GM19238 (cell line): ENCODE results near the gene RGS7.

ENCODE experiments used
- DNase-seq: peaks from one replicate; pipeline ENCODE4 v3.0.0; 2011; ENCODE audit warnings: low spot score; ENCODE audit not compliant: insufficient read length

RGS7 gene

GRCh38 chr1:241356519-241357365 lies at the start of gene RGS7:
TSS of gene RGS7 (minus strand) at chr1:241357205.
- peak; percentile 7 for DNase-seq

GRCh38 chr1:241406421-241406820 lies 49.4 kb upstream of the RGS7 start:
- DNase-seq = no peak

DNA sequence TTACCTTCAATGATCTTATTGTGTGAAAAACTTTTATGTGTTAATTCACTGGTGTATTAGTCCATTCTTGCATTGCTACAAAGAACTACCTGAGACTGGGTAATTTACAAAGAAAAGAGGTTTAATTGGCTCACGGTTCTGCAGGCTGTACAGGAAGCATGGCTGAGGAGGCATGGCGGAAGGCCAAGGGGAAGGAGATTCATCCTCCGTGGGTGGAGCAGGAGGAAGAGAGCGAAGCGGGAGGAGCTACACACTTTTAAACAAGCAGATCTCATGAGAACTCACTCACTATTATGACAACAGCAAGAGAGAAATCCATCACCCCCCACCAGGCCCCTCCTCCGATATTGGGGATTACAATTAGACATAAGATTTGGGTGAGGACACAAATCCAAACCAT lies 44.2 kb upstream of the RGS7 start:
- no peak for DNase-seq

DNA sequence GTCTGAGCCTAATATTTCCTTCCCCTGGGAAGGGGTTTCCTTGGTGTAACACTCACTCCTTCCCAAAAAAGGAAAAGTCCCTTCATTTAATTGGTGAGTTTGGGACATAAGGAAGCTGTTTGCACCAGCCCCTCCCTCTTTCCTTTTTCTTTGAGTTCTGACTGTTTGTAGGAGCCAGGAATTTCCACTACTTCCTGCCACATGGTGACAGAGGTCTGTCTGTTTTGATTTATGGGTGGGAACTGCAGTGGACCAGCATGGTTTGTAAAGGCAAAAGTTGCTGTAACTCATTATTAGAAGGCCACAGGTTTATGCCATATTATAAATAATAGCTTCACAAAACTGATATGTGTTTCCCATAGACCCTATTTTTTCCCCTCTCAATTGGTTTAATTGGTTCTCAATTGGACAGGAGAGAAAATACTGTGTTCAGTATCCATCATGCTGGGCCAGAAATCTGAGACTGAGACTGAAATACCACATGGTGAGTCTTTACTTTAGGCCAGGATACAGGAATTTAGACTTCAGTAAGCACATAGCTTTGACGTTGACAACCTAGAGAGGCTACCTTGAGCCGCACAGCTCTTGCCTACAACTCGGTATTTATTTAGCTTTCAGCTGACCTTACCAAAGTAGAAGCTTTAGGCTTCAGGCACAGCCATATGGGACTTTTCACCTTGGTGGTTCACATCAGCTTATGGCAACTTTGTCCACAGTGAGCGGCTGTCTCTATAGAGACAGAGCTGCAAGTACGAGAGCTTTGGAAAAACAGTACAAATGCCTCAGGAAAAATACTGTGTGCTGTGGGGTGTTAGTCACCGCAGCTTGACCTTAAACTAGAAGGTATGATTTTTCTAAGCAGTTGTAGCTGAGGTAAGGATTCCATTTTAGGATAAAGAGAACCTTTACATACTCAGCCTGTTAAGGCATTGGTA lies 40.0 kb upstream of the RGS7 start:
- no peak for DNase-seq

DNA sequence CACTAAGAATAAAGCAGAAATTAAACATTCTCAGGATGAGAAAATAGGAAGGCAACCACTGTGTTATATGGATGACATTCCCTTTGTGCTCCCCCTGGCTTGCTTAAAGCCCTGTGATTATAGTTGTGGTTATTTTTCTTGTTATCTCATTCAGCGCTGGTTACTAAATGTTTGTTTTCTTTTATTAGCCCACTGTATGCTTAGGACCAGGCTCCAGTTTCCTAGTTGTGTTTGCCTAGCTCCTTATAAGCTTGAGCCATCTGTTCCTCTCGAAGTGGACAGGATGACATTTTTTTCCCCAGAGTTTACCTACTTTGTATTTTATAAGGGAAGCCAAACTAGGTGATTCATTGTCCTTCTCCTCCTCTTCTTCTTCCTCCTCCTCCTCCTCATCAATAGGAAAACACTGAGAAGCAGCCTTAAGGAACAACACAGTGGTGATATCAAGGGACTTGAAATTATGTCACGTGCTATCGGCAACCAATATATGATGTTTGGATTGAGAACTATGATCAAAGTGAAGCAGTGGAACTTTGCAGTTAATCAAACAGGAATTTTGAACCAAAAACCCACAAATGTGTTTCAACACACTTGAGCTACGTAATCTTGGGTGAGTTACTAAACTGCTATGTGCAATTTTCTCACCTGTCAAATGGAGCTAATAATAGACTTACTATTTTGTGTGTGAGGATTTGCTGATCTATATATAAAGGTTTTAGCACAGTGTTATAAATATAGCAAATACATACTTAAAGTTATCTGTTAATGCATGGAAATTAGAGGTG lies 35.1 kb upstream of the RGS7 start:
- no peak for DNase-seq

DNA sequence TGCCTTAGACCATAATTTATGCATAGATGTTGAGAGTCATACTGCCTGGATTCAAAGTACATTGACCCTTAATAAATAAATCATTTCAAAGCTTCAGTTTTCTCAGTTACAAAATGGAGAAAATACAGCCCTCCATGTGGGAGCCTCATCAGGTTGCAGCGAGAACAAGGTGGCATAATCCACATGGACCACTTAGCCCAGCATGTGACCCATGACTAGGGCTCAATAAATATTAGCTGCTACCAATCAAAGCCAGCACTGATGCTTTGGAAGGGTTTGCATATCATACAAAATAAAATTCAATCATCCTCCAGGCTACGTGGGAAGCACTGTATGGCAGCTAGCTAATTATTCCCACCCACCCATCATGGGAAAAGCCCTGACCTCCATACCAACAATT lies 33.5 kb upstream of the RGS7 start:
- DNase-seq = no peak

- DNase-seq = no peak
Observed at GRCh38 chr1:241389400-241389799, 32.4 kb upstream of the RGS7 start.

- no peak for DNase-seq
Observed at GRCh38 chr1:241387216-241387615, 30.2 kb upstream of the RGS7 start.

- no peak for DNase-seq
Observed at GRCh38 chr1:241376701-241377100, 19.7 kb upstream of the RGS7 start.

DNA sequence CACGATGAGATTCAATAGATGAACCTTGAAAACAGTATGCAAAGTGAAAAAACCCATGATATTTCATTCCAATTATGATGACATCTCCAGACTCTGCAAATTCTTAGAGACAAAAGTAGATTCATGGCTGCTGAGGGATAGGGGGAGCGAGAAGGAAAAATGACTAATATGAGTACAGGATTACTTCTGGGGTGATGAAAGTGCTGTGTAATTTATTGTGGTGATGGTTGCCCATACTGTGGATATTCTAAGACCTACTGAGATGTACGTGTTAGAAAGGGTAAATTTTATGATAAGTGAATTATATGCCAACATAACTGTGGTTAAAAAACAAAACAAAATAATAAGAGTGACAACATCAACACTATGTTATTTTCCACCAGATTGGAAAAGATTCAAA lies 18.9 kb upstream of the RGS7 start:
- DNase-seq = no peak

DNA sequence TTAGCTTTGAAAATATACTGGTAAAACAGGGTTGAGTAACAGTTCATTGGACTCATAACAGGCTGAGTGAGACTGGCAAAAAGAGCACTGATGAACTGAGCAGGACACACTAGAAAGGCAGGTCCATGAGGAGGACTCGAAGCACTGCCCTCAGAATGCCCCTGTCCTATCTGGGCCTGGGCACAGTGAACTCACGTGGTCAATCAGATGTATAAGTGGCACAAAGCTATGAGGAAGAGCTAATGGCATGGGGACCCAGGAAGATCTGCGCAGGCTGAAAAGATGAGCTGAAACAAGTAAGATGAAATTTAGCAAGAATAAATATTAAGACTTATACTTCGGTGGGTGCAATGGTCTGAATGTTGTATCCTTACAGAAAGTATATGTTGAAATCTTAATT lies 9.2 kb upstream of the RGS7 start:
- no peak for DNase-seq

DNA sequence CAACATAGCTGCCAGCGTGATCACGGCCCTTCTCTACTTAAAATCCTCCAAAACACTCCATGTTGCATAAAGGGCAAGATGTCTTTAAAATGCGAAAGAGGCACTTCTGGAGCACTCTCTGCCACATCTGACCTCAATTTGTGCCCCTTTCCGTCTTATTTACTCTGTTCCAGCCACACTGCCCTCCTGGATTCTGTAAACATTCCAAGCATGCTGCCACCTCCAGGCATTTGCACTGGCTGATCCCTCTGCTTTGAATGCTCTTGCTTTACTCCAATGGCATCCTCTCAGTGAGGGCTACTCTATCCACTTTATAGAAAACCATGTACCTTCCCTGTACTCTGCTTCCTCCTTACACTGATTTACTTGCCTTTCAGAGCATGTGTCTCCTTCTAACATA lies 5.3 kb upstream of the RGS7 start:
- no peak for DNase-seq

DNA sequence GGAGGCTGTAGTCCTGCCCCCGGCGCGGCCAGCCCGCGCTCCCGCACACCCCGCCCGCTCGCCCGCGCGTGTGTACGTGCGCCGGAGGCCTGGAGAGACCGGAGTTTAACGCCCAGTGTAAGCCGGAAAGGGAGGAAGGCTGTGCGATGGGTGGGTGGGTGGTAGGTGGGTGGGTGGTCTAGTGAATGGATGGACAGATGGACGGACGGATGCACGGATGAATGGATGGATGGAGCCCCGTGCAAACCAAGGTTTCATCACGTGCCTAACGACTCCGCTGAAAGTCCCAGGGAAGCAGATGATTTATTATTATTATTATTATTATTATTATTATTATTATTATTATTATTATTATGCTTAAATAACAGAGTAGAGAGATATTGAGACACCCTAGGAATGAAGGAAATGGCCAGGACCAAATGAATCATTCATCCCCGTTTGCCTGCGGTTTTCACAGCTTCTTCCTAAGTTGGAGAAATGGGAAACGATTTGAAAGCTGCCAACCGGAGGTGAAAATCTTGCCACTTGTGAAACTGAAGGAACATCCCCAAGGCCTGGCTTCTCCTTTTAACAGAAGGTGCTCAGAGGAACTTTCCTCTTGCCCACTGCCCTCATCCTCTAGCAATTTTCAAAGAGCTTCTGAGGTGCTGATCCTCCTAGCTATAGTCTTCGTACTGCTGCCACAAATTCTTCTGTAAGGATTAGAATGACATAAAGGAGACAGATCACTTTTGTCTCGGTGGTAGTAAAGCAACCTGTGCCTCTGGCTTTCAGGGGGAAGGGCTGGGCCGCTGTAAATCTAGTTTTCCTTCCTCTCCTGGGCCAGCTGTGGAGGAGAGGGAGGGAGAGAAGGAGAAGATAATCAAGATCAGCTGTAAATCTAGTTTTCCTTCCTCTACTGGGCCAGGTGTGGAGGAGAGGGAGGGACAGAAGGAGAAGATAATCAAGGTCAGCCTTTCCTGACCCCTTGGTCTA lies 648 bp upstream of the RGS7 start:
- DNase-seq = no peak

- no peak for DNase-seq
Observed at GRCh38 chr1:241356187-241356518, 852 bp downstream of the RGS7 start.

GRCh38 chr1:241355311-241356010 lies 1.5 kb downstream of the RGS7 start:
- no peak for DNase-seq

GRCh38 chr1:241352401-241352800 lies 4.6 kb downstream of the RGS7 start:
- DNase-seq = no peak

DNA sequence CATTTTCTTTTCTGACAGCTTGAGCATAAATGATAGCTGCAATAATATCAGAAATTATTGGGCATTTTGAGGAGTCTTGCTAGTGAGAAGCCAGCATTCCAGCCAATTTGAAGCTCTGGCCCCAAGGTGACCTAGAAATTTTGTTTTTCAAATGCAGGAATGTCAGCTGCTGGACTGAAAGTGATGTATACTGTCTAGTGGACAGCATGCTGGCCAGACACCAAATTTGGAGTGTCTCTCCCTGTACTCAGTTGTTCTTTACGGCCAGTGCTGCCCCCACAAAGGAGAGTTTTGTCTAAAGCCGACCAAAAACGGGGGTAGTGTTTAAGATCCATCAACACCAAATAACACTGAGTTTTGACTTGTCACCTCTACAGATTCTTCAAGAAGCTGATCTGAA lies 5.2 kb downstream of the RGS7 start:
- no peak for DNase-seq

DNA sequence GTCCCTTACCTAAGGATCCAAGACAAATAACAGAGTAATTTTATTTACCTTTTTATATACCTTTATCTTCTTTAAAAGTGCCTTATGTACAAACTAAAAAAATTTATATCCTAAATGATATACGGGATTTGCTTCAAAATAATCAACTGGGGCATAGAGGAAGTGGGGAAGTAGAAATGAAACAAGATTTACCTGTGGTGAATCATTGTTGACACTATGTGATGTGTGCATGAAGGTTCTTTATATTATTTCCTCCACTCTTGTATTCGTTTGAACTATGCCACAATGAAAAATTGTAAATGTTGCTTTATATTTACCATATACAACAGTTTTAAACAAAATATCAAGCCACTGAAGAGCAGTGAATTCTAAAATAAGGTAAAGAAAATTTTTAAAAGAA lies 13.0 kb downstream of the RGS7 start:
- DNase-seq = no peak

- no peak for DNase-seq
Observed at GRCh38 chr1:241336335-241336734, 20.7 kb downstream of the RGS7 start.

GRCh38 chr1:241332987-241333386 lies 24.0 kb downstream of the RGS7 start:
- DNase-seq = no peak
